ENCODE measurements around the gene STMP1.

GRCh38 chr7:135719688-135720087 lies 57.4 kb downstream of the STMP1 start:
- no peak for TF ChIP-seq CTCF (conservative IDR thresholded peaks at IDR 0.05; ENCODE audit: low read depth, low read length)
- no peak for TF ChIP-seq MXI1 (IDR thresholded peaks at IDR 0.05; ENCODE audit: borderline replicate concordance, low read depth, low read length)
- TF ChIP-seq POLR2A (IDR thresholded peaks at IDR 0.05; ENCODE audit: low read depth, low read length) = no peak
- TF ChIP-seq RAD21 (IDR thresholded peaks at IDR 0.05; ENCODE audit: low read length) = no peak
- no peak for TF ChIP-seq SMC3 (IDR thresholded peaks at IDR 0.05; ENCODE audit: low read depth, low read length)
- TF ChIP-seq NFE2L2 (IDR thresholded peaks at IDR 0.05; ENCODE audit: low read depth, low read length) = no peak
- TF ChIP-seq BHLHE40 (IDR thresholded peaks at IDR 0.05; ENCODE audit: low read depth, low read length) = no peak
- no peak for TF ChIP-seq MAFK (IDR thresholded peaks at IDR 0.05; ENCODE audit: low read depth, low read length)
- TF ChIP-seq RCOR1 (IDR thresholded peaks at IDR 0.05; ENCODE audit: insufficient replicate concordance, low read length) = no peak
- no peak for TF ChIP-seq RFX5 (IDR thresholded peaks at IDR 0.05; ENCODE audit: low read depth, low read length)
- no peak for TF ChIP-seq USF2 (IDR thresholded peaks at IDR 0.05; ENCODE audit: low read depth, low read length)
- TF ChIP-seq ELK1 (IDR thresholded peaks at IDR 0.05; ENCODE audit: borderline replicate concordance, low read depth, low read length) = no peak
- no peak for TF ChIP-seq CHD1 (IDR thresholded peaks at IDR 0.05; ENCODE audit: low read depth, low read length)

Measured in IMR-90 (cell line).